Measurements from ENCODE around the gene MC1R.

MC1R gene

GRCh38 chr16:89956505-89957215 lies 38.0 kb downstream of the MC1R start:
- Histone ChIP-seq H3K4me3 (ENCODE audit: low read depth in 1 of 2, low read length in 2 of 2) (no peak overlapping the region), H3K4me1 (ENCODE audit: insufficient read depth, low read length) (no peaks in the 10 kb centered on the region), H2AFZ (ENCODE audit: low read depth, low read length) (no peak overlapping the region), H3K79me2 (ENCODE audit: insufficient read depth, low read length) (no peaks in the 10 kb centered on the region), H3K4me2 (ENCODE audit: insufficient read depth, low read length) (no peak overlapping the region), H3K9me3 (ENCODE audit: insufficient read depth, low read length, severe bottlenecking) (no peaks in the 10 kb centered on the region), H3K36me3 (ENCODE audit: insufficient read depth, low read length) (0 out of 2 replicates have a peak, but pooled peaks cover 4% of the 10 kb centered on the region), H3K27me3 (ENCODE audit: insufficient read depth, low read length, poor library complexity) (no peaks in the 10 kb centered on the region), H3K9ac (ENCODE audit: low read depth, low read length) (no peak overlapping the region), H3K27ac (ENCODE audit: low read length) (no peak overlapping the region), H4K20me1 (ENCODE audit: insufficient read depth, low read length) (peaks cover 8% of the 10 kb centered on the region)
- no peak for TF ChIP-seq EZH2 (IDR thresholded peaks at IDR 0.05; ENCODE audit: borderline replicate concordance, low read depth, low read length, severe bottlenecking)
- TF ChIP-seq CTCF (IDR thresholded peaks at IDR 0.05; ENCODE audit: borderline replicate concordance, extremely low read depth, low read length, poor library complexity, severe bottlenecking) = no peak
- DNase-seq (no peak), ATAC-seq (ENCODE audit: insufficient read depth, low read depth) (no peak)

- no peak overlapping the region for H3K4me2 ChIP-seq (ENCODE audit: insufficient read depth, low read length)
- no peaks in the 10 kb centered on the region for H3K27me3 ChIP-seq (ENCODE audit: insufficient read depth, low read length, poor library complexity)
- ATAC-seq (ENCODE audit: insufficient read depth, low read depth) (no peak), DNase-seq (no peak)
- H3K9me3 ChIP-seq (ENCODE audit: insufficient read depth, low read length, severe bottlenecking) = no peaks in the 10 kb centered on the region
- H4K20me1 ChIP-seq (ENCODE audit: insufficient read depth, low read length) = peaks cover 8% of the 10 kb centered on the region
- no peaks in the 10 kb centered on the region for H3K79me2 ChIP-seq (ENCODE audit: insufficient read depth, low read length)
- no peak overlapping the region for H3K27ac ChIP-seq (ENCODE audit: low read length)
- H3K4me1 ChIP-seq (ENCODE audit: insufficient read depth, low read length) = no peaks in the 10 kb centered on the region
- H3K36me3 ChIP-seq (ENCODE audit: insufficient read depth, low read length) = 0 out of 2 replicates have a peak, but pooled peaks cover 4% of the 10 kb centered on the region
- H3K9ac ChIP-seq (ENCODE audit: low read depth, low read length) = no peak overlapping the region
- no peak overlapping the region for H3K4me3 ChIP-seq (ENCODE audit: low read depth in 1 of 2, low read length in 2 of 2)
- no peak for TF ChIP-seq EZH2 (IDR thresholded peaks at IDR 0.05; ENCODE audit: borderline replicate concordance, low read depth, low read length, severe bottlenecking)
- TF ChIP-seq CTCF (IDR thresholded peaks at IDR 0.05; ENCODE audit: borderline replicate concordance, extremely low read depth, low read length, poor library complexity, severe bottlenecking) = no peak
- H2AFZ ChIP-seq (ENCODE audit: low read depth, low read length) = no peak overlapping the region
Observed at GRCh38 chr16:89957216-89957785, 38.6 kb downstream of the MC1R start.

- no peaks in the 10 kb centered on the region for H3K79me2 ChIP-seq (ENCODE audit: insufficient read depth, low read length)
Observed at GRCh38 chr16:89958068-89958467, 39.4 kb downstream of the MC1R start.

More at GRCh38 chr16:89958068-89958467, 39.4 kb downstream of the MC1R start:
- Histone ChIP-seq H3K9ac (ENCODE audit: low read depth, low read length) (no peak overlapping the region), H4K20me1 (ENCODE audit: insufficient read depth, low read length) (peaks cover 7% of the 10 kb centered on the region), H3K4me1 (ENCODE audit: insufficient read depth, low read length) (no peaks in the 10 kb centered on the region), H3K4me2 (ENCODE audit: insufficient read depth, low read length) (no peak overlapping the region), H3K27me3 (ENCODE audit: insufficient read depth, low read length, poor library complexity) (no peaks in the 10 kb centered on the region), H3K27ac (ENCODE audit: low read length) (no peak overlapping the region), H3K4me3 (ENCODE audit: low read depth in 1 of 2, low read length in 2 of 2) (no peak overlapping the region), H3K36me3 (ENCODE audit: insufficient read depth, low read length) (0 out of 2 replicates have a peak, but pooled peaks cover 4% of the 10 kb centered on the region), H3K9me3 (ENCODE audit: insufficient read depth, low read length, severe bottlenecking) (no peaks in the 10 kb centered on the region), H2AFZ (ENCODE audit: low read depth, low read length) (no peak overlapping the region)
- TF ChIP-seq EZH2 (IDR thresholded peaks at IDR 0.05; ENCODE audit: borderline replicate concordance, low read depth, low read length, severe bottlenecking) (no peak), CTCF (IDR thresholded peaks at IDR 0.05; ENCODE audit: borderline replicate concordance, extremely low read depth, low read length, poor library complexity, severe bottlenecking) (no peak)
- peak; percentile 69; the same call in 2 of the 3 replicates for ATAC-seq (ENCODE audit: insufficient read depth, low read depth)
- DNase-seq = peak; percentile 27

Measured in DND-41 (cell line).